GM12801 (cell line): ENCODE results near the gene PARD3B.

Source experiments
- TF ChIP-seq, protein P1 (sequence below): IDR thresholded peaks from one replicate; pipeline ENCODE4 v1.5.1; 2011; ENCODE audit warnings: control low read depth; ENCODE audit not compliant: insufficient read length; ENCODE audit errors: extremely low read depth

PARD3B gene

DNA sequence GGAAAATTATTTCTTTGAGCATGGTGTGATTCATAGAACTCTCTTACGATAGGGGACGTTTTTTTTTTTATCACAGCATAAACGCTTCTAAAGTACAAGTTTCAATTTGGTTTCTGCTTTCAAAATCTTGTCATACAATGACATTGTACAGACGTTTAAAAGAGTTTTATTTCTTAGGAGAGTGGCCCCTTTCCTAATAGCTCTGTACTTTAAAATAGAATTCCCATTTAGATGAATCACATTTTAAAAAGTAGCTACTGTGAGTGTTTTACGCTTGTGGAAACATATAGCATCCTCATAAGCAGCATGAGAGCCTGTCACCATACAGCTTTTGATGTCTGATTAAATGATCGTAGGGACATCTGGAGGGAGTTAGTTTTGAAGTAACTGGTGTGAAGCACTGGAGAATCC is 510.9 kb downstream of the PARD3B start:
- TF ChIP-seq, protein P1, sequence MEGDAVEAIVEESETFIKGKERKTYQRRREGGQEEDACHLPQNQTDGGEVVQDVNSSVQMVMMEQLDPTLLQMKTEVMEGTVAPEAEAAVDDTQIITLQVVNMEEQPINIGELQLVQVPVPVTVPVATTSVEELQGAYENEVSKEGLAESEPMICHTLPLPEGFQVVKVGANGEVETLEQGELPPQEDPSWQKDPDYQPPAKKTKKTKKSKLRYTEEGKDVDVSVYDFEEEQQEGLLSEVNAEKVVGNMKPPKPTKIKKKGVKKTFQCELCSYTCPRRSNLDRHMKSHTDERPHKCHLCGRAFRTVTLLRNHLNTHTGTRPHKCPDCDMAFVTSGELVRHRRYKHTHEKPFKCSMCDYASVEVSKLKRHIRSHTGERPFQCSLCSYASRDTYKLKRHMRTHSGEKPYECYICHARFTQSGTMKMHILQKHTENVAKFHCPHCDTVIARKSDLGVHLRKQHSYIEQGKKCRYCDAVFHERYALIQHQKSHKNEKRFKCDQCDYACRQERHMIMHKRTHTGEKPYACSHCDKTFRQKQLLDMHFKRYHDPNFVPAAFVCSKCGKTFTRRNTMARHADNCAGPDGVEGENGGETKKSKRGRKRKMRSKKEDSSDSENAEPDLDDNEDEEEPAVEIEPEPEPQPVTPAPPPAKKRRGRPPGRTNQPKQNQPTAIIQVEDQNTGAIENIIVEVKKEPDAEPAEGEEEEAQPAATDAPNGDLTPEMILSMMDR: no peak

DNA sequence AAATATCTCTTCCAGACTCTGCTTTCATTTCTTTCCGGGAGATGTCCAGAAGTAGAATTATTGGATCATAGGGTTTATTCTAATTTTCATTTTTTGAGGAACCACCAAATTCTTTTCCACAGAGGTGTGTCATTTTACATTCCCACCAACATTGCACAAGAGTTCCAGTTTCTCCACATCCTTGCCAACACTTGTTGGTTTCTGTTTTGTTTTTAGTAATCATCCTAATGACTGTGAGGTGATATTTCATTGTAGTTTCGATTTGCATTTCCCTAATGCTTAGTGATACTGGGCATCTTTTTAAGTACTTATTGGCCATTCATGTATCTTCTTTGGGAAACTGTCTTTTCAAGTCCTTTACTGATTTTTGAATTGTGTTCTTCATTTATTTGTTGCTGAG is 513.1 kb downstream of the PARD3B start:
- TF ChIP-seq, protein P1: no peak

DNA sequence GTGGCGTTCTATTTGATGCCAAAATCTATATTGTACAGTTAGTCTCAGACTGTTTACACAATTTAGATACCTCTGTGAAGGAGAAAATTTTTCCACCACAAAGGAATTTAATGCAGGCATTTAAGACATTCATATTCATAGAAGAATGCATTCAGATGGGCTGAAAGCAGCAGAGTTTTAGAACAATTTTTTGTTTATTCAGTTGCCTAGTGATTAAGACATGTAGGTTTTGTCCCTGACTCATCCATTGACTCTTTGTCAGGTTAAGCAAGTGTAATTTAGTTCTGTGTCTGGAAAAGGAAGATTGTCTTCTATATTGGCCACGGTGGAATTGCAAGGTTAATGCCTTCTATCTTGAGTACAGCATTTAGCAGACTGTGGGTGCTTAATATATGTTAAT is 515.0 kb downstream of the PARD3B start:
- TF ChIP-seq, protein P1: no peak

DNA sequence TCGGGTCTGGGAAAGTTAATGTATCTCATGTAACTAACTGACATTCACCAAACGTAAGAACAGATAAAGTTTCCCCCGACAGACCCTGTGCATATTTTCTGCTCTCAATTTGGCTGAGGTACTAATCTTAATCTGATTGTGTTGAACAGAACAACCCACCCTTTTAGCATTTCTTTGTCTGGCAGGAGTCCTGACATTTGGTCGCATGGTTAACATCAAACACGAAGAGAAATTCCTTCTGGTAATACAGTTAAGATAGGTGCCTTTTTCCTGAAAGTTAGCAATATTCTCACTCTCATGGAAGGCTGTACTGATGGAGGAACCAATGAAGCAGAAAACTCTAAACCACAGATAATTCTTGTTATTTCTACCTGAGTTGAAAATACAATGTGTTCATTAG is 520.8 kb downstream of the PARD3B start:
- TF ChIP-seq, protein P1: no peak

DNA sequence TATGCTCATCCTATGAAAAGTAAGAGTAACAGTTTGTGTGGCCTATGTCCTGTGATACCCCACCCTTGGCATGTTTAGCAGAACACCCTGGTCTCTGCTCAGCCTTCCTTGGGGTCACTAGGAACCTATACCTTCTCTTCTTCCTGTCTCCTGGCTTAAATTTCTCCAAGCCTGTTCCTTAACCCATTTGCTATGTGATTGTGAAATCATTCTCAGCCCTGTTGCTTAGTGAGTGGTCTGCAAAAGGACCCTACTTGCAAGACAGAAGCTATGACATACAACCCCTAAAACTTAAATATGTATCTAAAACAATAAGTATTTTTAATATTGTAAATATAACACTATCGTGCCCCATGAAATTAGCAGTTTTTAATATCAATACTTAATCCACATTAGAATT is 524.7 kb downstream of the PARD3B start:
- TF ChIP-seq, protein P1: no peak

DNA sequence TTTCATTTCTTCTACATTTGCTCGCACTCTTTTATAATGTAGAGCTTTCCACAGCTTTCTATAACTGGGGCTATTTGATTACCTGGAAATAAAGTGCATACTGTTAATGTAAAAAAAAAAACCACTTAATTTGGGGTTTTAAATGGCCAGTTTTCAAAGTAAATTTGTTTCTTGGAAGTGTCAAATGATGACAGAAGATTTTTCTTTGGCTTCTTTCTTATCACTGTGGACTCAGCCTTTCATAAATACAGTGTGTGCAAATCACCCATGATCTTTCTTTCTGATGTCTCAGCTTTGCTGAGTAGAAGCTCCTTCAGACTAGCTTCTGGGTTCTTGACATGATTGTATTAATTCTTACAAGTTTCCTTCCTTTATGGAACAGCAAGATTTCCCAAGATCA is 525.6 kb downstream of the PARD3B start:
- TF ChIP-seq, protein P1: no peak

DNA sequence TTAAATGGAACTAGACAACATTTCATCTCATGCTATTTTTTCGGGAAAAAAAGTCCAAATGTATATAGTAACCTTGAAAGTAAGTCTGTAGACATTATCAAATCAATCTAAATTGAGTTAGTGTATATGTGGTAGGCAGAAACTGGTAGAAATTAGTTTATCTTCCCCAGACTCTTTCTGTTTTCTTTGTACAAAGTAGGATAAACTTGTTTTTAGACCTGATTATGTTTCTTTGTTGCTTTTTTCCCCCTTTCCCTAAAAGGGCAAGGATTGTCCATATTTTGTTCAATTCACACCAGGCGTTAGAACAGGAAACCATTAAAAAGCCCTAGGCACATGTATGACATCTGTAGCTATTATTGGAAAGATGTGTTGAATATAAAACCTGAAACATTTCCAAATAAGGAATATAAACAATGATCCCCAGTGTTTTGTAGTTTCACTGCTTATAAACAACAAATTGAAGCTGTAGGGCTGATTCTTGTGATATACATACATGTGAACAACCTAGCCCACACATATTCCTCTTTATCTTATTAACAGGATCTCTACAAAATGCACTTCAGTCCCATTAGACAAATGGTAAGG is 528.3 kb downstream of the PARD3B start:
- TF ChIP-seq, protein P1: no peak
